Astrocyte of the cerebellum (primary cell): ENCODE results near the gene COMMD3.

ENCODE experiments used
- DNase-seq: peaks from one replicate; pipeline ENCODE4 v3.0.0-alpha.2; 2011; ENCODE audit warnings: low read depth
- H3K4me3 ChIP-seq: 2 replicates; pipeline ENCODE4 v1.5.1; 2011; ENCODE audit warnings: mild to moderate bottlenecking, low read depth, low read length, moderate library complexity
- in situ Hi-C: cut with HindIII; loops from 2 replicates; pipeline ENCODE4 v1.10.0; 2017; ENCODE audit warnings: low sequenced_read_pairs
- TF ChIP-seq, protein P1 (sequence below): IDR thresholded peaks from 2 replicates; pipeline ENCODE4 v1.5.1; 2012; ENCODE audit warnings: low read length, low read depth, moderate library complexity, mild to moderate bottlenecking; ENCODE audit errors: missing control alignments

The COMMD3 gene

DNA sequence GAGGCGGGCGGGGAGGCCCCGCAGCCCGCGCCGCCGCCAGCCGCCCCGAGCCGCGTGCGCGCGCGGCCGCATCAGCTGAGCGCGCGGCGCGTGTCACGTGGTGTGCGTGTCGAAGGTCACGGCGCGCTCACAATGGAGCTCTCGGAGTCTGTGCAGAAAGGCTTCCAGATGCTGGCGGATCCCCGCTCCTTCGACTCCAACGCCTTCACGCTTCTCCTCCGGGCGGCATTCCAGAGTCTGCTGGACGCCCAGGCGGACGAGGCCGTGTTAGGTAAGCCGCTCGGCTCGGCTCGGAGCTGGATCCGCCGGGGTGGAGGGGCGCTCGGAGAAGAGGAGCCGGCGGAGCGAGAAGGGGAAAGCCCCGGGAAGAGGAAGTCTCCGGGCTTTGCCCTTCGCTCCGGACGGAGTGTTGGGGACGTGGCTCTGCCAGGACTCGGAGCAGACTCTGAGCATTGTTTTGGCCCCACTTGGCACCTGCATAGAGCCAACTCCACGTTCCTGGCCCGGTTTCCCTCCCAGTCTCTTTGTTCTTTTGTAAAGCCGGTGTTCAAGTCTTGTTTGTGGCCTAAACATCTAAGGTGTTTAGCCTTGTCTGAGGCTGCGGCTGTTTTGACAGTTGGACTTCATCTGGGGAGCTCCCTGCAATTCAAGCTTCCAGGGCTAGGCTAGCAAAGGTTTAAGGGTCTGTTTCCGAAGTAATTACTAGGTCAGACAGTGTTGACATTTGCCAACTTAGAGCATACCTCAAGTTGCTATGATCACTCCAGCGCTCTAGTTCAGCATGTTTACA lies at the start of gene COMMD3:
Gene COMMD3 (plus strand): TSS at position 103 of the 790 bp plus-strand sequence. CDS start 30 bp downstream, at position 133.
- in situ Hi-C loops = loop anchor here (5.0 to 25.0 kb wide), 2 partner anchors 89 to 246 kb away; no protein-coding TSS in a partner anchor

DNA sequence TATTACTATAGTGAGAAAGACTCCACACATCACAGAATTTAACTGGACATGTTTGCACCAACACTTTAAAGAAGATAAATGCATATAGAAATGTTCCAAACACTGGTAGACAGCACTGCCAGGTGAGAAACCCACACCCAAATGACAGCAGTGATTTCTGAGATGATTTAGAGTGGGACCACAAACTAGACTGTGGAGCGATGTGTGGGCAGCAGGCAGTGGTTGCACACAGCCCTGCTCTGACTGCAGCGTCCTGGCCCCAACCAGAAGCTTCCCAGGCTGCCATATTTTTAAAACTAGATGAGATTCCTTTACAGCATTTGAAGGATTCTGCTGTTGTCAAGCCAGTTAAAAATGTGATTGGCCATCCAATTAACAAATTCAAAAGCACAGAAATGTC lies 47.7 kb upstream of the COMMD3 start:
- no peak for DNase-seq

More for the DNA sequence above, at the start of gene COMMD3:
- TF ChIP-seq, protein P1, sequence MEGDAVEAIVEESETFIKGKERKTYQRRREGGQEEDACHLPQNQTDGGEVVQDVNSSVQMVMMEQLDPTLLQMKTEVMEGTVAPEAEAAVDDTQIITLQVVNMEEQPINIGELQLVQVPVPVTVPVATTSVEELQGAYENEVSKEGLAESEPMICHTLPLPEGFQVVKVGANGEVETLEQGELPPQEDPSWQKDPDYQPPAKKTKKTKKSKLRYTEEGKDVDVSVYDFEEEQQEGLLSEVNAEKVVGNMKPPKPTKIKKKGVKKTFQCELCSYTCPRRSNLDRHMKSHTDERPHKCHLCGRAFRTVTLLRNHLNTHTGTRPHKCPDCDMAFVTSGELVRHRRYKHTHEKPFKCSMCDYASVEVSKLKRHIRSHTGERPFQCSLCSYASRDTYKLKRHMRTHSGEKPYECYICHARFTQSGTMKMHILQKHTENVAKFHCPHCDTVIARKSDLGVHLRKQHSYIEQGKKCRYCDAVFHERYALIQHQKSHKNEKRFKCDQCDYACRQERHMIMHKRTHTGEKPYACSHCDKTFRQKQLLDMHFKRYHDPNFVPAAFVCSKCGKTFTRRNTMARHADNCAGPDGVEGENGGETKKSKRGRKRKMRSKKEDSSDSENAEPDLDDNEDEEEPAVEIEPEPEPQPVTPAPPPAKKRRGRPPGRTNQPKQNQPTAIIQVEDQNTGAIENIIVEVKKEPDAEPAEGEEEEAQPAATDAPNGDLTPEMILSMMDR = no peak
- peak within 1 kb of the TSS; percentile 72 for H3K4me3 ChIP-seq
- peak; percentile 72 for DNase-seq

DNA sequence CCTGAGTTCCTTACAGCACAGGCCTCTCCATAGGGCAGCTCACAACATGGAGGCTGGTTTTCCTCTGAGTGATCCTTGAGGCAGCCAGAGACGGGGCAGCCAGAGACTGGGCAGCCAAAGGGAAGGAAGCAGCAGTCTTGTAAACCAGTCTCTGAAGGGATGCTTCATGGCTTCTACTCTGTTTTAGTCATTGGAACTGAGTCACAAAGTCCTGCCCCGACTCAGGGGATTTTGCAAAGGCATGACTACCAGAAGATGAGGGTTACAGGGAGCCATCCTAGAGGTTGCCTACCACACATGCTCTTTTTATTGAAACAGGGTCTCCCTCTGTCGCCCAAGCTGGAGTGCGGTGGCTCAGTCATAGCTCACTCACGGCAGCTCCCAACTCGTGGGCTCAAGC lies 44.4 kb upstream of the COMMD3 start:
- DNase-seq = no peak
- in situ Hi-C loops = no loop called here
- TF ChIP-seq, protein P1 = no peak
- no peak overlapping the region for H3K4me3 ChIP-seq

More for the DNA sequence above, 47.7 kb upstream of the COMMD3 start:
- in situ Hi-C loops = no loop called here
- TF ChIP-seq, protein P1 = no peak
- H3K4me3 ChIP-seq = no peak overlapping the region

DNA sequence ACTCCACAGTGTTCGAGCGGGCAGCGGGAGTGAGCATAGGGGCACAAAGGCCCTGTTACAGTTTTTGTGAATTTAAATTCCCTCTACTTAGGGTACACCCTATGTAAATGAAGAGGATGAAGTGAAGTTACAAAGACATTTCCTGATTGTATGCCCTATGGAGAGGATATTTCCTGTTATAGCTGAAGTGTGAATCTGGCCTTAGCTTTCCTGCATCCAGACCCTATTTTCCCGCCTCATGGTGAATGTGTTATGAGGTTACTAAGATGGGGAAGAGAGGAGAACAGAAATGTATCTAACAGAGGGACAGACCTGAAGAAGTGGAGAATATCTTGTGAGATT lies 37.8 kb upstream of the COMMD3 start:
- TF ChIP-seq, protein P1 = no peak
- in situ Hi-C loops = no loop called here
- no peak overlapping the region for H3K4me3 ChIP-seq
- no peak for DNase-seq

DNA sequence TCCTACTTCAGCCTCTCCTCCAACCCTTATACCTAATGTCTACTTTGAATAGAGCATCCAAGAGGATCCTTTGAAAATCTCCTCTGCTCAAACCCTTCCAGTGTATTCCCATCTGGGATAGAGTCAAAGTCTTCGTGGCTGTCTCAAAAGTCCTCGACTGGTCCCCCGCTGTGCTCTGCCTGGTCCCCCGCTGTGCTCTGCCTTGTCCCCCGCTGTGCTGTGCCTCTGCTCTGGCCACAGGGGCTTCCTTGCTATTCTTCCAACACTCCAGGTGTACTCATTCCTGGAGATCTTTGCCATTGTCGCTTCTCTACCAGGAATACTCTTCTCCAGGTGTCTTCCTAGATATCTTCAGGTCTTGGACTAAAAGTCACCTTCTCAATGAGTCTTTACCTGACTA lies 36.1 kb upstream of the COMMD3 start:
- DNase-seq = no peak
- in situ Hi-C loops = no loop called here
- TF ChIP-seq, protein P1 = no peak
- H3K4me3 ChIP-seq = no peak overlapping the region

DNA sequence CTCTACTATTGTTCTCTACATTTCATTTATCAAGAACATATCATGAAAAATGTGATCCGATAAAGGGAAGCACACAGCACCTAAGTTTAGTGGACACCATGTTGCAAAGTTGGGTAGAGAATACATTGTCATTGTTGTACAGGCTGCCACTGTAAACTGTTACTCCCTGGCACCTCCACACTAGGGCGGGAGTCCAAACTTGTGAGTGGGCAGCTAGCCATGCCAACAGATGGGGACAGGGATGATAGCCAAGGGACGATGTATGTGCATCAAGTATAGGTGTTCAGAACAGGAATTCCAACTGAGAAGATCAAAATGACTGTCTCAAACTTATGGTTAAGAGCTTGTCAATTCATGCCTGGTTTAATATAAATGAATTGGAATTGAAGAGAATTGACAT lies 31.1 kb upstream of the COMMD3 start:
- no peak overlapping the region for H3K4me3 ChIP-seq
- in situ Hi-C loops = no loop called here
- TF ChIP-seq, protein P1 = no peak
- DNase-seq = no peak
